RWPE2 (cell line): ENCODE results near the gene AP3B1.
A peak's percentile ranks its signal among the peaks of the same experiment; 100 is the strongest.

Experiments
- ATAC-seq: fragments of 200-7000 bp; cut with Tn5 transposase; 3 replicates; pipeline ENCODE4 v1.9.1; 2021; ENCODE audit warnings: low read depth
- DNase-seq: peaks from one replicate; pipeline ENCODE4 v3.0.0-alpha.2; 2020; ENCODE audit warnings: low spot score
- H3K27ac ChIP-seq: fragments of 450-650 bp; 2 replicates; pipeline ENCODE4 v1.5.1; 2017; ENCODE audit warnings: mild to moderate bottlenecking; ENCODE audit not compliant: poor library complexity, severe bottlenecking
- H3K27me3 ChIP-seq: fragments of 250-450 bp; sonication (Bioruptor Pico); 2 replicates; pipeline ENCODE4 v1.5.1; 2021; ENCODE audit warnings: mild to moderate bottlenecking, moderate library complexity; ENCODE audit not compliant: insufficient read depth, poor library complexity, severe bottlenecking
- H3K36me3 ChIP-seq: fragments of 250-450 bp; sonication (Bioruptor Pico); 2 replicates; pipeline ENCODE4 v1.5.1; 2020; ENCODE audit warnings: low read depth, mild to moderate bottlenecking, moderate library complexity
- H3K4me1 ChIP-seq: fragments of 250-450 bp; sonication (Bioruptor Pico); 2 replicates; pipeline ENCODE4 v1.5.1; 2021; ENCODE audit warnings: mild to moderate bottlenecking, moderate library complexity; ENCODE audit not compliant: insufficient read depth, poor library complexity, severe bottlenecking
- H3K4me3 ChIP-seq: fragments of 250-450 bp; sonication (Bioruptor Pico); 2 replicates; pipeline ENCODE4 v1.5.1; 2021; ENCODE audit warnings: mild to moderate bottlenecking, moderate library complexity; ENCODE audit not compliant: severe bottlenecking
- H3K9me3 ChIP-seq: fragments of 250-450 bp; sonication (Bioruptor Pico); 2 replicates; pipeline ENCODE4 v1.5.1; 2021; ENCODE audit warnings: mild to moderate bottlenecking, moderate library complexity; ENCODE audit not compliant: severe bottlenecking
- CTCF ChIP-seq: fragments of 450-650 bp; IDR thresholded peaks from one replicate; pipeline ENCODE4 v1.5.1; 2017; ENCODE audit warnings: mild to moderate bottlenecking, moderate library complexity; ENCODE audit not compliant: poor library complexity, severe bottlenecking

The AP3B1 gene

GRCh38 chr5:77993855-77994318, 300.6 kb downstream of the AP3B1 start:
- H3K4me1 ChIP-seq, result no peaks in the 10 kb centered on the region
- H3K4me3 ChIP-seq, result no peak overlapping the region
- no peak for TF ChIP-seq CTCF
- DNase-seq, result no peak
- no peaks in the 10 kb centered on the region for H3K9me3 ChIP-seq
- H3K36me3 ChIP-seq, result peaks cover under 1% of the 10 kb centered on the region; the same call in 1 of the 2 replicates
- no peaks in the 10 kb centered on the region for H3K27me3 ChIP-seq
- no peak for ATAC-seq
- H3K27ac ChIP-seq, result no peak overlapping the region

DNA sequence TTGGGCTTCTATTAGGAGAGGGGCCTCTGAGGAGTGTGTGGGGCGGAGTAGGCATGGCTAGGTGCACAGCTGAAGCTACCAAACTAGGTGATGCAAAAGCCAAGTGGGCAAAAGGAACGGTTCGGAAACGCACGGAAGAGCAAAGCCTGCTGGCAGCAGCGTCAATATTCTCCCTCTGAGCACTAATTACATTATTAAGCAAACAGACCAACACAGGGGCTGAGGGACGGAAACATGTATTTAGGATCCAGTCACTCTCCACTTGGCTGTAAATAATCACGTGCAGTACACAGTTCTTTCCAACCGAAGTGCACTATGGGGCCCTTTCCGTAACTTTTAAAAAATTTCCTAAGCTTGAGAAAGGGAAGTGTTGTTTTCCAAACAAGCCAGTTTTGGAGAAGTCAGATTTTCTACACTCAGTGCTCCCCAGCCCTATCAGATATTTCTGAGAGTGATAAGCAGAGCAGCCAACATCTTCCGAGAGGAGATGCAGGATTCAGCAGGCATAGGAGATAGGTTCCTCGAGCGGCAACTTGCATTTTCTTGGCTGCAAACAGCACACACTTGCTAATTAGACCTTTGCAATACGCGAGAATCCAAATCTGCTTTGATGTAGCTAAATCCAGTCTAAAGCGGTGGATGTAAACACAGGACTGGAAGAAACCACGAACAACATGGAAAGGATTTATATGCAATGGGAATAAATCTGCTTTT, 301.2 kb downstream of the AP3B1 start:
- no peak for ATAC-seq

GRCh38 chr5:77991084-77991483, 303.4 kb downstream of the AP3B1 start:
- no peak for DNase-seq
- H3K4me3 ChIP-seq, result no peak overlapping the region
- no peak overlapping the region for H3K27ac ChIP-seq
- H3K4me1 ChIP-seq, result no peaks in the 10 kb centered on the region
- H3K9me3 ChIP-seq, result no peaks in the 10 kb centered on the region
- no peaks in the 10 kb centered on the region for H3K36me3 ChIP-seq
- TF ChIP-seq CTCF, result no peak
- H3K27me3 ChIP-seq, result no peaks in the 10 kb centered on the region
- ATAC-seq, result 0 out of 3 replicates have a peak, but pooled peaks have one; percentile 31

More for the DNA sequence above, 301.2 kb downstream of the AP3B1 start:
- no peaks in the 10 kb centered on the region for H3K9me3 ChIP-seq
- H3K27ac ChIP-seq, result no peak overlapping the region
- DNase-seq, result no peak
- TF ChIP-seq CTCF, result no peak
- H3K27me3 ChIP-seq, result no peaks in the 10 kb centered on the region
- H3K36me3 ChIP-seq, result no peaks in the 10 kb centered on the region
- no peak overlapping the region for H3K4me3 ChIP-seq
- no peaks in the 10 kb centered on the region for H3K4me1 ChIP-seq

- TF ChIP-seq CTCF, result no peak
- Histone ChIP-seq H3K4me3 (no peak overlapping the region), H3K27me3 (no peaks in the 10 kb centered on the region), H3K36me3 (no peaks in the 10 kb centered on the region), H3K9me3 (no peaks in the 10 kb centered on the region), H3K27ac (no peak overlapping the region), H3K4me1 (no peaks in the 10 kb centered on the region)
- ATAC-seq (no peak), DNase-seq (no peak)
Observed at GRCh38 chr5:77990020-77990419, 304.5 kb downstream of the AP3B1 start.

DNA sequence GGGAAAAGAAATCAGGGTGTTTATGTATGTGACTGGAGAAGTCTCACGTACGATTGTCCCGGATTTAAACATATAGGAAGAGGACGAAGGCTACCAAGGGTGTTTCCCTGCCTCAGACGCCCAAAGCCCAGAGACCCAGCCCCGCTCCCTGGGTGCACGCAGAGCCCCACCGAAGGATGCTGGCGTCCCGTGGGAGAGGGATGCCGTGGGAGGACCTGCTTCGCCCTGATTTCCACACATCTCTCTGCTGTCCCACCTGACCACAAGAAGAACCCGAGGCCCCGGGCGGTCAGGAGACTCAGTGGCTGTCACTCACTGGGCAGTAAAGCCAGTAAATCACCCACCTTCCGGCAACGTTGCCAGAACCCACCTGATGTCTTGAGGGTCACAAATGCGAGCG, 306.5 kb downstream of the AP3B1 start:
- TF ChIP-seq CTCF, result no peak
- peaks cover 5% of the 10 kb centered on the region for H3K27me3 ChIP-seq

More for the DNA sequence above, 306.5 kb downstream of the AP3B1 start:
- Histone ChIP-seq H3K27ac (no peak overlapping the region), H3K9me3 (no peaks in the 10 kb centered on the region), H3K4me3 (no peak overlapping the region), H3K4me1 (no peaks in the 10 kb centered on the region), H3K36me3 (no peaks in the 10 kb centered on the region)
- no peak for DNase-seq
- no peak for ATAC-seq
